Liver (tissue), 9 donors: ENCODE data around the gene PELI1. TPM values are rescaled to one million over a fixed set of nuclear protein-coding genes. Genes with fewer than 3 reads are reported as not detected.
A peak's percentile ranks its signal among the peaks of the same experiment; 100 is the strongest.

ENCODE experiments used
- DNase-seq: peaks from one replicate; pipeline ENCODE4 v3.0.0-alpha.2; 2017; ENCODE audit warnings: low spot score
- H3K27ac ChIP-seq, 2 donors: one replicate each; pipeline ENCODE4 v1.7.0; 2013; ENCODE audit warnings: inconsistent platforms in 2 of 2, low read length in 2 of 2, control low read depth in 1 of 2, low read depth in 1 of 2, mild to moderate bottlenecking in 1 of 2
- H3K27me3 ChIP-seq, 4 donors: one replicate each; pipeline versions ENCODE4 v1.6.1 to v1.7.0; 2013; ENCODE audit warnings: low read length in 3 of 4, inconsistent platforms in 1 of 4, mild to moderate bottlenecking in 1 of 4, moderate library complexity in 1 of 4; ENCODE audit not compliant: control insufficient read depth in 4 of 4, insufficient read depth in 4 of 4
- H3K36me3 ChIP-seq, 4 donors: one replicate each; pipeline versions ENCODE4 v1.6.1 to v1.7.0; 2013; ENCODE audit warnings: low read length in 3 of 4, mild to moderate bottlenecking in 3 of 4, low read depth in 1 of 4, moderate library complexity in 1 of 4; ENCODE audit not compliant: control insufficient read depth in 4 of 4, insufficient read depth in 3 of 4
- H3K4me1 ChIP-seq, 4 donors: one replicate each; pipeline versions ENCODE4 v1.6.1 to v1.7.0; 2013; ENCODE audit warnings: low read length in 3 of 4, mild to moderate bottlenecking in 3 of 4, moderate library complexity in 1 of 4; ENCODE audit not compliant: control insufficient read depth in 4 of 4, insufficient read depth in 4 of 4
- H3K4me3 ChIP-seq, 3 donors: one replicate each; pipeline versions ENCODE4 v1.6.1 to v1.7.0; 2013; ENCODE audit warnings: low read length in 3 of 3, control low read depth in 1 of 3, low read depth in 1 of 3, mild to moderate bottlenecking in 1 of 3
- H3K9ac ChIP-seq, 2 donors: one replicate each; pipeline ENCODE4 v1.7.0; 2013; ENCODE audit warnings: low read length in 2 of 2, mild to moderate bottlenecking in 2 of 2, moderate library complexity in 2 of 2, control low read depth in 1 of 2, low read depth in 1 of 2
- H3K9me3 ChIP-seq, 4 donors: one replicate each; pipeline versions ENCODE4 v1.6.1 to v1.7.0; 2013; ENCODE audit warnings: low read length in 3 of 4; ENCODE audit not compliant: control insufficient read depth in 4 of 4
- ATF3 ChIP-seq: IDR thresholded peaks from 2 replicates; pipeline ENCODE4 v1.6.1; 2016; ENCODE audit warnings: antibody characterized with exemption
- CTCF ChIP-seq: fragments of 150-350 bp; IDR thresholded peaks from 2 replicates; pipeline ENCODE4 v1.5.1; 2017; ENCODE audit warnings: improper control_type of control experiment, low read depth, low read length; ENCODE audit not compliant: missing input control
- EGR1 ChIP-seq, 2 donors: IDR thresholded peaks; 2 replicates each; pipeline ENCODE4 v1.6.1; 2016 to 2018; ENCODE audit warnings: antibody characterized with exemption in 2 of 2, low read depth in 2 of 2
- FOXA1 ChIP-seq: IDR thresholded peaks from 2 replicates; pipeline ENCODE4 v1.6.1; 2016; ENCODE audit warnings: antibody characterized with exemption
- FOXA2 ChIP-seq: IDR thresholded peaks from 2 replicates; pipeline ENCODE4 v1.6.1; 2016; ENCODE audit warnings: antibody characterized with exemption
- GABPA ChIP-seq, 2 donors: IDR thresholded peaks in 1 of 2; conservative IDR thresholded peaks in 1 of 2; 2 replicates each; pipeline ENCODE4 v1.6.1; 2016; ENCODE audit warnings: antibody characterized with exemption in 2 of 2, mild to moderate bottlenecking in 1 of 2, moderate library complexity in 1 of 2
- HNF4A ChIP-seq, 2 donors: conservative IDR thresholded peaks; 2 replicates each; pipeline ENCODE4 v1.6.1; 2016; ENCODE audit warnings: antibody characterized with exemption in 2 of 2, mild to moderate bottlenecking in 2 of 2
- HNF4G ChIP-seq: IDR thresholded peaks from 2 replicates; pipeline ENCODE4 v1.6.1; 2016; ENCODE audit warnings: antibody characterized with exemption
- JUND ChIP-seq, 2 donors: IDR thresholded peaks; 2 replicates each; pipeline ENCODE4 v1.6.1; 2016; ENCODE audit warnings: antibody characterized with exemption in 2 of 2
- MAX ChIP-seq: IDR thresholded peaks from 2 replicates; pipeline ENCODE4 v1.6.1; 2016; ENCODE audit warnings: antibody characterized with exemption
- NR2F2 ChIP-seq: IDR thresholded peaks from 2 replicates; pipeline ENCODE4 v1.6.1; 2016; ENCODE audit warnings: antibody characterized with exemption
- RAD21 ChIP-seq, 2 donors: IDR thresholded peaks; 2 replicates each; pipeline ENCODE4 v1.6.1; 2016; ENCODE audit warnings: antibody characterized with exemption in 2 of 2, mild to moderate bottlenecking in 2 of 2
- REST ChIP-seq: IDR thresholded peaks from 2 replicates; pipeline ENCODE4 v1.6.1; 2016; ENCODE audit warnings: antibody characterized with exemption, mild to moderate bottlenecking
- RXRA ChIP-seq, 2 donors: IDR thresholded peaks; 2 replicates each; pipeline ENCODE4 v1.6.1; 2017 to 2018; ENCODE audit warnings: antibody characterized with exemption in 2 of 2, mild to moderate bottlenecking in 1 of 2
- SP1 ChIP-seq: IDR thresholded peaks from 2 replicates; pipeline ENCODE4 v1.6.1; 2018; ENCODE audit warnings: antibody characterized with exemption, mild to moderate bottlenecking
- TAF1 ChIP-seq: conservative IDR thresholded peaks from 2 replicates; pipeline ENCODE4 v1.6.1; 2016; ENCODE audit warnings: antibody characterized with exemption, mild to moderate bottlenecking
- YY1 ChIP-seq: IDR thresholded peaks from 2 replicates; pipeline ENCODE4 v1.6.1; 2016; ENCODE audit warnings: antibody characterized with exemption, mild to moderate bottlenecking
- ZBTB33 ChIP-seq: IDR thresholded peaks from 2 replicates; pipeline ENCODE4 v1.6.1; 2016; ENCODE audit warnings: antibody characterized with exemption
- WGBS: extraction: QIAGEN DNeasy Blood & Tissue Kit; methylation state at CpG from one replicate; pipeline ENCODE4 v1.1.7; 2013; 5-methylcytosine and 5-hydroxymethylcytosine counted together
- polyA plus RNA-seq, 2 donors: library from polyadenylated mRNA; stranded (reverse) in 1 of 2; unstranded in 1 of 2; fragments of 200-250 nt in 1 of 2; fragments of >200 nt in 1 of 2; fragmentation: Nextera tagmentation in 1 of 2; extraction: Ambion mirVana in 1 of 2; gene quantifications; one replicate each; pipeline versions ENCODE4 v1.2.1 to v1.2.3, GENCODE V29; 2013 to 2015
- total RNA-seq, 2 donors: library from RNA; depleted of rRNA; stranded (reverse); fragments of >200 nt; gene quantifications; one replicate each; pipeline ENCODE4 v1.2.3, GENCODE V29; 2014
- donor health status: healthy.
- donor health status: healthy.
- donor health status: healthy.
- donor health status: healthy.
- donor health status: healthy.

The PELI1 gene
- total and polyA plus RNA-seq, 4 donors: 4.5 to 21.3 (median 7.4) TPM

GRCh38 chr2:64115808-64116598 lies 28.2 kb downstream of the PELI1 start:
- TF ChIP-seq JUND (IDR thresholded peaks at IDR 0.05): peak in 1 of 2 donors; percentile 62
- TF ChIP-seq ATF3: no peak
- no peak for TF ChIP-seq REST
- peak; percentile 47 for TF ChIP-seq MAX
- TF ChIP-seq YY1: peak; percentile 73
- TF ChIP-seq FOXA2: no peak
- no peak for TF ChIP-seq EGR1 (IDR thresholded peaks at IDR 0.05; ENCODE audit: low read depth in 2 of 2)
- no peak for TF ChIP-seq ZBTB33
- no peak for TF ChIP-seq FOXA1
- TF ChIP-seq TAF1: no peak
- peak; percentile 22 for TF ChIP-seq NR2F2
- peak in 1 of 2 donors; percentile 44 for TF ChIP-seq RXRA (IDR thresholded peaks at IDR 0.05)
- TF ChIP-seq GABPA (IDR thresholded peaks at IDR 0.05 in 1 of 2, conservative IDR thresholded peaks at IDR 0.05 in 1 of 2): no peak
- TF ChIP-seq HNF4G: peak; percentile 54
- peak; percentile 85 for TF ChIP-seq SP1
- TF ChIP-seq RAD21 (IDR thresholded peaks at IDR 0.05): peak in 1 of 2 donors; percentile 26
- TF ChIP-seq CTCF: no peak
- TF ChIP-seq HNF4A (conservative IDR thresholded peaks at IDR 0.05): peak; percentile 69 to 88
- no peaks in the 10 kb centered on the region for H3K36me3 ChIP-seq
- H3K4me3 ChIP-seq: no peak overlapping the region
- H3K9ac ChIP-seq: peak overlapping the region in 1 of 2 donors; percentile 69
- no peaks in the 10 kb centered on the region for H3K9me3 ChIP-seq
- peaks cover 16 to 28% (median 21%) of the 10 kb centered on the region in 4 donors for H3K4me1 ChIP-seq
- H3K27ac ChIP-seq: peak overlapping the region; percentile 58 to 84
- DNase-seq: no peak
- WGBS: 13% methylated on average over 2 of the region's 2 CpGs
- H3K27me3 ChIP-seq: no peaks in the 10 kb centered on the region
